GM19328 (cell line): ENCODE data around the gene TCF4.

Source experiments
- ATAC-seq: cut with Tn5 transposase; IDR thresholded peaks from one replicate; pipeline ENCODE4 v1.9.1; 2021; ENCODE audit warnings: mild to moderate bottlenecking, moderate library complexity; ENCODE audit not compliant: unreplicated experiment

The TCF4 gene

GRCh38 chr18:55508651-55509050 is 79.3 kb downstream of the TCF4 start:
- ATAC-seq, result no peak

DNA sequence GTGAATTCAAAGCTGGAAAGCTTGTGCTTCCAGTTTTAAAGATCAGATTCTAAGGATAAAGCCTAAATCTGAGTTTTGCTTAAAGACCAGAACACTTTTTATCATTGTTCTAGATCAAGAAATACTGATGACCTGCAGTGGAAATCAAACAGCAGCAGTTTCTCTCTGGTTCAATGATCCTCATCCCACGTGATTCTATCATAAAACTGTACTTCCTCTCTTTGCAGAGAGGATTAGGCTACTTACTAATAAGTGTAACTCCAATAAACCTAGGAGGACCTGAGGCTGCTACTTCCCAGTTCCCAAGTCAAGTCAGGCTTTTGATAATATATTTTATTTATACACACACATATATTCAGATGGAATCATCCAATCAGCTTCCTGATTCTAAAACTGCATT is 81.9 kb downstream of the TCF4 start:
- ATAC-seq, result no peak

GRCh38 chr18:55504808-55505207 is 83.2 kb downstream of the TCF4 start:
- no peak for ATAC-seq

GRCh38 chr18:55503167-55503820 is 84.7 kb downstream of the TCF4 start:
- ATAC-seq, result no peak

DNA sequence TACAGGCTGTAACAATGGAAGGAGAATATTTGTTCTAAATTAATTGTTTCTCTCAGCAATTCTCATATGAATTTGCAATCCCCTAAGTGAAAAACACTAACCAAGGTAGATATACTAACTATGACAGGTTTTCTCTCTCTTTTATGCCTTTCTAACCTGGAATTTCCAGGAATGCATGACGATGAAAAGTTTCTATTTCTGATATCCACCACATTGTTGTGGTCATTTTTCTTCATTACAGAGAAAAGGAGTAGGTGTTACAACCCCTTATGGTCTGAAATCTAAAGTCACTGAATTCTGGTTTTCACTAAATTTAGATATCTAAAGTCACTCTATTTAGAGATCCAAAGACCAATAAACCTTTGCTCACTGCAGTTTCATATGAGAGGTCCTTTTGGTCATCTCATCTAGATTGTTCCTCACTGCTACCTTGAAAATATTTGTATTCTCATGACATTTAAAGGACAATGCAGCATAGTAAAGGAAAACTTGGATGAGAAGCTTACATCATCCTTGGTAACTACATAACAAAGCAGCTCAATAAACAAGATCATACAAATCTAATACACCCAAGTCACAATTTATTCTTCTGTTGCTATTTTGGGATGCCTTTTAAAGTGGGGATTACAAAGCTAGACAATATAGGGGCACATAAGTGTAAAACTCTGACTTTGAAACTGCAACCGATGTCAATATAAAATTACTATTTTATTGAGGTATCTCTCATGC is 85.8 kb downstream of the TCF4 start:
- no peak for ATAC-seq

- no peak for ATAC-seq
Measured at GRCh38 chr18:55501579-55501978, 86.4 kb downstream of the TCF4 start.

DNA sequence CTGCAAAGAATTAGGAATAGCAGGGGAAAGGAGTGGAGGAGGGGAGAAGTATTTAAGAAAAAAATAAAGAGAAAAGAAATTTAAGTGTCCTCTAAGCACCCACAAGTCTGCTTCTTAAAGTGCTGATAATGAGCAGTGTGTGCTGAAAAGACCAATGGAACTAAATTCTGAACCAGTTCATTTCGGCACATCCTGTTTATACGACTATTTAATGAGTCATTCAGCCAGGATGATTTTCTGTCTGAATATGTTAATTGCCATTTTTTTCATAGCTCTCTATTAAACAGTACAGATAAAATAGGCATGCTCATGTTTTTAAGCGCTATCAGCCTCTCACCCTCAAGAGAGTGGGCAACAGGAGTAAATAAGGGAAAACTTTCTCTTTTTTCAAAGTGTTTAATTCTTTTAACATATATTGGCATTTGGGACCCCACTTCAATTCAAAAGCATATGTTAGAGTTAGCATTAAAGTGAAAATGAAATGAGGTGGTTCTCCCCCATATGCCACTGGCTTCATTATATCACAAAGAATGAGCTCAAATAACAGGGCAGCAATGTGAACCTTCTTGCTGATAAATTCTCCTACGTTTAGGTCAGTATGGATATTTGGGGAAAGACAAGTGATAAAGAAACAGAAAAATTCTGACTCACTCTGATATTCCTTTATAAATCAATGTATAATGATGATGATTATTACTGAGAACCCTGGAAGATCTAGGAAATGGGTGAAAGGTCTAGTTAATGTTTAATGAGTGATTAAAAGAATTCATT is 87.5 kb downstream of the TCF4 start:
- no peak for ATAC-seq

- no peak for ATAC-seq
Measured at GRCh38 chr18:55499526-55499925, 88.5 kb downstream of the TCF4 start.

DNA sequence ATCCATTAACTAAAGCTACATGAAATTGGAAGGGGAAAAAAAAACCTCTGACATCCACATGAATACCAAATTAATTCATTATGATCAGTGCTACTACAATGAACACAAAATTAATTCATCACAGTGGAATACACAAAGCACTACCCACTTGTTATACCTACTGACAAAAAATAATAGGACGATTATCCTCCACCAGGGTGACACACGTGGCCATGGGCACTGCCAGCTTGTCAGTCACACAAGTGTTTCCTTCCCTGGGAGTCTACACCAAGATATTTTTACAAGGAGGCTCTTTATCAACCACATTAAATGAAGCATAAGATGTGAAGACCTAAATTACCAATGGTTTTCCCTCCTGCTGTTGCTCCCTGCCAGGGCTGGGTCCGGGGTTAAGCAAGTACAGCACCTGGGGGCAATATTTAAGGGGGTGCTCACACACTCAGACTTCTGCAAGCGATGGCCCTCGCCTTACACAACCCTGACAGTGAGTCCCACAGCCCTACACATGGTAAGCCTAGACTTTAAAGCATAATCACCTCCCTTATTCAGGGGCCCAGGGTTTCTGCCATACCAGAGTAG is 90.1 kb downstream of the TCF4 start:
- no peak for ATAC-seq

DNA sequence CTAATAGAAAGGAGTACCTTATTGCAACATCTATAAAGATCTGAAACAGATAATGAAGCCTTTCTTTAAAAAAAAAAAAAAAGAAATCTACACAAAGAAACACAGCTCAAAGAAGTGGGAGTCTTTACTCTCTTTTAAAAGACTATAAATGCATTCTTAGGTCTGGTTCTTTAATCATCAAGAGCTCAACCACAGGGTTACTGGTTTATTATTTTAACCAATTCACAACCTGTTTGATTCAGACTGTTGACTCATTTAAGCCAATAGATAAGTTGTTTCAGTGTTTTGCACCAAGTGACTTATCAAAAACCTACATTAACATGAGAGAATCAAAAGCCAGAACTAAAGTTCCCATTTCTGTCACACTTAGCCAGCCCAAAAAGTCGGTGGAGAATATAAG is 93.1 kb downstream of the TCF4 start:
- ATAC-seq, result no peak

DNA sequence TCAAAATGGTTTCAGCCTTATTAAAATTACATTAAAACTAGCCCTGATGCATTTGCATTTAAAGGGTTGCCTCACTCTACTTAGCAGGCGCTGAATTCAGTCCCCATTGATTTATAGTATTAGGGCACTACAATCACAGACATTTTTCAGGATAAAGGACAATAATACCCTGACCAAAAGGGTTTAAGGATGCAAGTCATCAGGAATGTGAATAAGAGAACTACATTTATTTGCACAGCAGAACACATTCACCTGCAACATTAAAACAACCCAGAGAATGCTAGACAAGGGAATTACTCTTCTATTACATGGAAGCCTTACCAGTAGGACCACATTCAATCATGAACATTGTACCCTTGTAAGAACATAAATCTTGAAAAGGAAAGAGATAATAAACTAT is 93.6 kb downstream of the TCF4 start:
- no peak for ATAC-seq

- no peak for ATAC-seq
Measured at GRCh38 chr18:55491616-55492015, 96.4 kb downstream of the TCF4 start.

DNA sequence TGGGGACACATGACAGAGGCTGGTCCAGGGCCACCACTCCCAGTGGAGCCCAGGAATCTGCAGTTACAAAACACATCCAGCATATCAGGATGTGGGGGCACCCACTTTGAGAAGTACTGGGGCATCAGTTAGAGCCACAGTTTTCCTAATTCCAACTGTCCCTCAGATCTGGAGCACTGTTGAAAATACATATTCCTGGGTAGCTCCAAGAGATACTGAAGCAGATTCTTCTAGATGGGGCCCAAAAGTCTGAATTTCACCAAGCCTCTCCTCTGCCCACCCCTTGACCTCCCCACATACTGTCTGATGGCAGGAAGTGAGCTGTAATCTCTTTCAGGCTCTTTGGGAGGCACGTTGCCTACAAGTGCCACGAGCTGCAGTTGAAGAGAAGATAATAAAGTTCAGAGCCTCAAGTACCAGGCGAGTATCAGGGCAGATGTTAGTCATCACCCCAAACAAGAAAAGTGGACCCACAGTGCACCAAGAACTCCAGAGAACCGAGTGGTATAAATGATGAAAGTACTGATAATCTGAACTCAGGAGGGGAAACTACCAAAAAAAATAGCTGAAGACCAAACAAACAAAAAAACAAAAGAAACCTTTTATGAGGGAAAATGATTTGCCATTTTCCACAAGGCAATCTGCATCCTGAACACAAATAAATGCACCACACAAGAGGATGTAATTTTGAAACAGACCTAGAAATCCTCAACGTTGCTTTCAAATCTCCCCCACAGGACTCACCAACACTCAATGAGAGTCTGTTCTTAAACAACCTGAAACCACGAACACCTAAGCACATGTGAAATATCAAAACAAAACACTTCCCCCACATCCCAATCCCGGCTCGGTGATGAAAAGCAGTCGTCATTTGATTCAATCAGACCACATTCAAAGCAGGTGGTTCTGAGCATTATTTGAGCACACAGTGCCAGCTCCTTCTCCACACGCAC is 98.7 kb downstream of the TCF4 start:
- ATAC-seq, result peak; percentile 64

DNA sequence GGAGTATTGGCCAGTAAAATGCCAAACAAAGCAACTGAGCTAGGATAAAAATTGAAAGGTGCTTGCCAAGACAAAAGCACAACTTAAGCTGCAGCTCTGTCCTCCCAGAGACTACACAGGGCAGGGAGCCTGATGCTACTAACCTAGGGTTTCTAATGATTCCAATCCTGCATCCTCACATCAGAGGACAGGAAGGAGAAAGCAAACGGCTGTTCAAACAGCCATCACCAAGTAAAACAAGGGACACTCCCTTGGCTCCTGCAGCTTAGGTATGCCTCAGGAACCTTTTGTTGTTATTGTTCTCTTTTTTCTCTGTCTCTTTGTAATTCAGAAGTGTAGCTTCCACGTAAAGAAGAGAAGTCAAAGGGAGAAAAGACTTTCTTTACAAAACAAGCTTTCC is 99.5 kb downstream of the TCF4 start:
- no peak for ATAC-seq

DNA sequence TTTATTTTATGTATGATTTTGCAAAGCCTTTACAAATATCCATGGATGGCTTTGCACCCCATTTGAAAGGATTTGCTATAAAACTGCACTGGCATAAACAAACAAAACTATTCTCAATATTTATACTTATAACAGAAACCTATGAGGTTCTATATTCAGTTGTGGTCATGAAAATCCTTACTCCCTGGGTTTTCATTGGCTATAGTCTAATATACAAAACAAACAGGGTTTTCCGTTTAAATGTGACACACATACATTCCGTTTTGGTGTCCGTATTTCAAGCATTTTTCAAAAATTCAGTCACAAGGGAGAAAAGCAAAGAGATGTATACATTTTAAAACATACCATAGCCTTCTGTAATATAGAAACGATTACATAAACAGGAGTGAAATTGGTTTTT is 100.0 kb downstream of the TCF4 start:
- ATAC-seq, result no peak

DNA sequence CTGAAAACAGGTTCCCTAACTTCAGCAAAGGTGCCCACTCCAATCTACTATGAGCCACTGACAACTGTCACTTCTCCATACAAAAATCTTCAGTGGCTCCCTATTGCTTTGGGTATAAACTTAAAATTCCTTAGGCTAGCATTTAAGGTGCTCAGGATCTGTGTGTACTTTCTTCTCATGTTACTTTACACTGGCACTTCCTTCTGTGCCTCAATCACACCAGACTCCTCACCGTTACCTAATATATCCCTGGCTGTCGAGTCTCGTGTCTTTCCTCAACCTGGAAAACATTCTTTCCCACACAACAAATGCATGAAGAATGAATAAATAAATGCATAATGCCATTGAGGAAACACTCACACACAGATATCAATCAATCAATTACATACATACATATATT is 101.1 kb downstream of the TCF4 start:
- ATAC-seq, result no peak

GRCh38 chr18:55485666-55486065 is 102.3 kb downstream of the TCF4 start:
- ATAC-seq, result no peak

GRCh38 chr18:55484773-55485172 is 103.2 kb downstream of the TCF4 start:
- ATAC-seq, result no peak

DNA sequence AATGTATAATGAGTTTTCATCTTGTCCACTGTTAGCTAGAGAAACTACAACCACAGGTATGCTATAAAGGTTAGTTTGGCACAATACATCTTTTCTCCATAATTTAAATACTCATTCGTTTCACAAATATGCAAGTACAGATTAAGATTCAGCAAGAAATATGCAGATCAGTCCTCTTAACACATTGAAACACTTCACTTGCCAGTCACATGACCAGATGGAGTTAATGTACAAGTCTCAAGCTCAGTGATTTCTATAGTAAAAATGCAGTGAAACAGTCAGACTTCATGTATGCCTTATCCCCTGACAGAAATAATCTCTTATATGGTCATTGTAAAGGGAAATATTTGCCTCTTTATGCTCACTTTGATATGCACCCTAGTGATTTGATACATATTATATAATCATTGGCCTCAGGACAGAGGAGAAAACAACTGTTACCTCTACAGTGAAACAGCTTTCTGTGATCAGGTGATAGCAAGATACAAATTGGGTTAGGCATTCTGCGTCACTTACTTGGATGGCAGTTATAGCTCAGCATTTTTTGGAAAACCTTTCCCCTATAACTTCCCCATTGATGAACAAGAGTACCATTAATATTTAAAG is 104.6 kb downstream of the TCF4 start:
- no peak for ATAC-seq
